NT2/D1 (cell line): Measurements from ENCODE around the gene TRAF2.
A peak's percentile ranks its signal among the peaks of the same experiment; 100 is the strongest.
"Not testable (repeated sequence)": the region's sequence is repeated elsewhere in the genome, so short reads cannot be mapped to it uniquely, and the experiment has no call there.

Source experiments
- DNase-seq: peaks from one replicate; pipeline ENCODE4 v3.0.0-alpha.2; 2011; ENCODE audit warnings: low read depth, low spot score
- H3K27me3 ChIP-seq: 2 replicates; pipeline ENCODE4 v1.6.0; 2011; ENCODE audit warnings: mild to moderate bottlenecking; ENCODE audit not compliant: insufficient read length, insufficient read depth
- H3K36me3 ChIP-seq: 2 replicates; pipeline ENCODE4 v1.6.1; 2011; ENCODE audit warnings: mild to moderate bottlenecking, low read length, mixed read lengths; ENCODE audit not compliant: insufficient read depth, insufficient read length
- H3K4me1 ChIP-seq: 2 replicates; pipeline ENCODE4 v1.5.1; 2011; ENCODE audit not compliant: insufficient read depth, insufficient read length
- H3K4me3 ChIP-seq: 2 replicates; pipeline ENCODE4 v1.5.1; 2011; ENCODE audit warnings: low read depth; ENCODE audit not compliant: insufficient read length
- H3K9ac ChIP-seq: 2 replicates; pipeline ENCODE4 v1.6.0; 2011; ENCODE audit warnings: low read depth; ENCODE audit not compliant: insufficient read length
- H3K9me3 ChIP-seq: 2 replicates; pipeline ENCODE4 v1.5.1; 2011; ENCODE audit warnings: mild to moderate bottlenecking, low read length; ENCODE audit not compliant: insufficient read depth
- SUZ12 ChIP-seq: IDR thresholded peaks from 2 replicates; pipeline ENCODE4 v1.6.1; 2011; ENCODE audit not compliant: insufficient read length, insufficient read depth; ENCODE audit errors: extremely low read depth
- YY1 ChIP-seq: IDR thresholded peaks from 2 replicates; pipeline ENCODE4 v1.6.1; 2011; ENCODE audit not compliant: insufficient read length, insufficient read depth
- ZNF274 ChIP-seq: IDR thresholded peaks from 2 replicates; pipeline ENCODE4 v1.6.1; 2011; ENCODE audit warnings: mild to moderate bottlenecking, low read depth, low read length

TRAF2 gene

DNA sequence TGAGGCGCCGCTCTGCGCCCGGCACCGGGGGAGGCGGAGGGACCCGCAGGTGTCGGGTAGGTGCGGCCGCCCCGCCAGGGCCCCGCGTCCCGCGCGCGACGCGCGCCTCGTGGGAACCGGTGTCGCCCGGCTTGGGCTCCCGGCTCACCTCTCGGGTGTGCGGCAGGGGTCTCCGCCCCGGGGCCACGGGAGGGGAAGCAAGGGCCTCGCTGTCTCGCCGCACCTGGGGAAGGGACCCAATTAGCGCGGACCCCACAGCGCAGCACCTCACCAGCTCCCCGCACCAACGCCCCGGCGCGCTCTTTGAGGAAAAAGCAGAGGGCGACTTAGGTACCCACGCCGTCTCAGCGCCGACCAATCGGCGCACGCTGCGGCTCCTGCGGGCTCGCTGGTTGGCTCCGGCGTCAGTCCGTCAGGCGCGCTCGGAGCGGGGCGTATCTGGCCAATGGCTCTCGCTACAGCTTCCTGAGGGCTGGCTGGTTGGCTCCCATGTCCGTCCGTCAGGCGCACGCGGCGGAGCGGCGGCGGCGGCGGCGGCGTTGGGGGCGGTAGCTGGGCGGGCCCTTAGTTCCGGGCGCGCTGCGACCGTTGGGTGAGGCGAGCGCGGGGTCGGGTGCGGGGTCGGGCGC lies at the start of gene TRAF2:
TRAF2 (plus strand) TSS at position 567 of the 629 bp plus-strand sequence. CDS start 12,225 bp downstream, outside the sequence.
- Histone ChIP-seq H3K36me3 (peaks cover 33% of the 10 kb centered on the region), H3K27me3 (no peaks in the 10 kb centered on the region), H3K4me1 (peaks cover 23% of the 10 kb centered on the region), H3K9me3 (no peaks in the 10 kb centered on the region), H3K4me3 (peak within 1 kb of the TSS; percentile 92), H3K9ac (peak within 1 kb of the TSS; percentile 95)
- peak; percentile 98 for DNase-seq
- TF ChIP-seq SUZ12 (no peak), ZNF274 (no peak), YY1 (no peak)

GRCh38 chr9:136837146-136837855 lies 49.0 kb upstream of the TRAF2 start:
- no peak for DNase-seq
- Histone ChIP-seq H3K9ac (no peak overlapping the region), H3K36me3 (peaks cover 67% of the 10 kb centered on the region), H3K27me3 (no peaks in the 10 kb centered on the region), H3K4me1 (peaks cover 41% of the 10 kb centered on the region), H3K4me3 (no peak overlapping the region), H3K9me3 (no peaks in the 10 kb centered on the region)
- no peak for TF ChIP-seq ZNF274
- TF ChIP-seq SUZ12 = no peak
- no peak for TF ChIP-seq YY1

DNA sequence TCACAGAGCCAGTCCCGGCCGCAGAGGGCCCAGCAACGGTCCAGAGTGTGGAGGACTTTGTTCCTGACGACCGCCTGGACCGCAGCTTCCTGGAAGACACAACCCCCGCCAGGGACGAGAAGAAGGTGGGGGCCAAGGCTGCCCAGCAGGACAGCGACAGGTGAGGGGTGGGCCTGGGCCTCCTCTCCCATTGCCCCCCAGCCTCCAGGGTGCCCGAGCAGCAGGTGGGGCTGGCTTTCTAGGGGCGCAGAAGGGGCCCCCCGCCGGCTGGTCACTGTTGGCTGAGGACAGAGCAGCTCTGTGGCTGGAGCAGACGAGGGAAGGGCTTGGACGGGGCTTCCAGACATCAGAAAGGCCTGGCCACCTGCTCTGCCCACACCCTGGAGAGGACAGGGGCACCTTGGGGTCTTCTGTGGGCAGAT lies 48.4 kb upstream of the TRAF2 start:
- H3K9ac ChIP-seq, H3K4me3 ChIP-seq, H3K9me3 ChIP-seq, H3K27me3 ChIP-seq, DNase-seq: not testable (repeated sequence)
- Histone ChIP-seq H3K4me1 (peaks cover 44% of the 10 kb centered on the region), H3K36me3 (peaks cover 61% of the 10 kb centered on the region)

GRCh38 chr9:136838314-136839228 lies 47.7 kb upstream of the TRAF2 start:
- Histone ChIP-seq H3K4me1 (peaks cover 45% of the 10 kb centered on the region), H3K4me3 (no peak overlapping the region), H3K9ac (no peak overlapping the region), H3K27me3 (no peaks in the 10 kb centered on the region), H3K36me3 (peaks cover 58% of the 10 kb centered on the region), H3K9me3 (no peaks in the 10 kb centered on the region)
- TF ChIP-seq YY1 (no peak), ZNF274 (no peak), SUZ12 (no peak)
- DNase-seq = no peak

- Histone ChIP-seq H3K9me3 (no peaks in the 10 kb centered on the region), H3K4me3 (no peak overlapping the region), H3K27me3 (no peaks in the 10 kb centered on the region), H3K36me3 (peaks cover 53% of the 10 kb centered on the region), H3K4me1 (peaks cover 48% of the 10 kb centered on the region), H3K9ac (peak overlapping the region; percentile 42)
- TF ChIP-seq ZNF274 (no peak), SUZ12 (no peak), YY1 (no peak)
- no peak for DNase-seq
Measured at GRCh38 chr9:136839229-136840139, 46.8 kb upstream of the TRAF2 start.

GRCh38 chr9:136840140-136840876 lies 46.0 kb upstream of the TRAF2 start:
- TF ChIP-seq ZNF274 (no peak), YY1 (no peak), SUZ12 (no peak)
- Histone ChIP-seq H3K9me3 (no peaks in the 10 kb centered on the region), H3K36me3 (peaks cover 49% of the 10 kb centered on the region), H3K4me1 (peaks cover 46% of the 10 kb centered on the region), H3K4me3 (no peak overlapping the region), H3K27me3 (no peaks in the 10 kb centered on the region), H3K9ac (peak overlapping the region; percentile 5)
- DNase-seq = no peak
